ENCODE measurements around the gene KRTAP1-1.
"Not testable (repeated sequence)": the region's sequence is repeated elsewhere in the genome, so short reads cannot be mapped to it uniquely, and the experiment has no call there.

The KRTAP1-1 gene

DNA sequence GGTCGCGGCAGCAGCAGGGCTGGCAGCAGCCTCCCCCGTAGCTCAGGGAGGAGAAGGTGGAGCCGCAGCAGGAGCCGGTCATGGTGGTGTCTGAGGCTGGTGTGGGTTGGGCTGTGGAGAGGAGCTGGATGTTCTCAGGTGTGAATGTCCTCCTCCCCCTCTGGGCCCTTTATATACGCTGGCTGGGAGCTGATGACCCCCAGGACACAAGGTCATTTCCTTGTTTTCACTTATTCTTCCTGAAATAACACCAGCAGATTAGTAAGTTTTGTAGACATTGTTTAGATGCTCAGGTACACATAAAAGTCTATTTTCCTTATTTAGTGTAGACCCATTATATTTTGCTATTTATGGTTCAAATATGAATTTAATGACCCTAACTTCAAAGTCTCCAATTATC lies 13.9 kb upstream of the KRTAP1-1 start, which contains the start of gene KRTAP2-2:
KRTAP2-2 (minus strand) TSS at position 101 of the 400 bp plus-strand sequence; CDS start at position 82, 19 bp downstream.
- DNase-seq (ENCODE audit: low spot score) = not testable (repeated sequence)

DNA sequence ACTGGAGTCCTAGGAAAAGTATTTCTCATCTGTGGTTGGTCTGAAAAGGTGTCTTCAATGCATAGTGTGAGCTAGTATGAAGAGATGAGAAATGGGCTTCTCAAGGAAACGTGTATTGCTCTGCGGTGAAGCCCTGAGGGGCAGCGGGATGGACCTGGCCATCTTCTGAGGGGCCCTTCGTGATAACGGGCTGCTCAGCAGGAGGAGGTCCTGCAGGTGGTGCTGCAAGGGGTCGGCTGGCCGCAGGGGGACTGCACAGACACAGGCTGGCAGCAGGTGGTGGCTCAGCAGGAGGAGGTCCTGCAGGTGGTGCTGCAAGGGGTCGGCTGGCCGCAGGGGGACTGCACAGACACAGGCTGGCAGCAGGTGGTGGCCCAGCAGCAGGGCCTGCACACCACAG lies 13.3 kb upstream of the KRTAP1-1 start:
- not testable (repeated sequence) for DNase-seq (ENCODE audit: low spot score)

DNA sequence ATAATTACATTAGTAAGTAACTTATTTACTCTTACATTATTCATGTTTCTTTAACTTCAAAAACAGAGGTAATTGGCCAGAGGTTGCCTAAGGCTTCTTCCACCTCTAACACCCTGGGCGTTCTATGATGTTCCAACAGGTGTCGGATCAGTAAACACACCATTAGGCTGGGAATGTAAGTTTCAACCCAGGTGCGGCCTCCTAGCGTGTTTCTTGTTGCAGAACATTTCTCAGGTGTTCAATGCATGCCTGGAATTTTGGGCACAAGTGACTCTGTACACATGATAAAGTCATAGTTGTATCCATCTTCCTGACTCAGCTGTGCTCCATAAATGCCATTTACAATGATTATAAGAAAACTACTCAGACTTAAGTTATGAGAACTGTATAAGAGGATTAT lies 12.8 kb upstream of the KRTAP1-1 start:
- DNase-seq (ENCODE audit: low spot score) = no peak

GRCh38 chr17:41052566-41052965 lies 11.3 kb upstream of the KRTAP1-1 start:
- DNase-seq (ENCODE audit: low spot score) = no peak

GRCh38 chr17:41049110-41049509 lies 7.9 kb upstream of the KRTAP1-1 start:
- no peak for DNase-seq (ENCODE audit: low spot score)

- no peak for DNase-seq (ENCODE audit: low spot score)
Measured at GRCh38 chr17:41048441-41048840, 7.2 kb upstream of the KRTAP1-1 start.

GRCh38 chr17:41046735-41047465 lies 5.7 kb upstream of the KRTAP1-1 start, which contains the start of gene KRTAP2-1:
TSS of gene KRTAP2-1 (minus strand) at chr17:41047316. CDS start at chr17:41047267, 49 bp downstream.
- DNase-seq (ENCODE audit: low spot score) = not testable (repeated sequence)

GRCh38 chr17:41042953-41043352 lies 1.7 kb upstream of the KRTAP1-1 start:
- no peak for DNase-seq (ENCODE audit: low spot score)

- DNase-seq (ENCODE audit: low spot score) = no peak
Measured at GRCh38 chr17:41037853-41038350, 3.3 kb downstream of the KRTAP1-1 start.

- DNase-seq (ENCODE audit: low spot score) = not testable (repeated sequence)
Measured at GRCh38 chr17:41034346-41034935, 6.8 kb downstream of the KRTAP1-1 start, which contains the start of gene KRTAP1-3. TSS of gene KRTAP1-3 (minus strand) at chr17:41034874. CDS start at chr17:41034821, 53 bp downstream.

DNA sequence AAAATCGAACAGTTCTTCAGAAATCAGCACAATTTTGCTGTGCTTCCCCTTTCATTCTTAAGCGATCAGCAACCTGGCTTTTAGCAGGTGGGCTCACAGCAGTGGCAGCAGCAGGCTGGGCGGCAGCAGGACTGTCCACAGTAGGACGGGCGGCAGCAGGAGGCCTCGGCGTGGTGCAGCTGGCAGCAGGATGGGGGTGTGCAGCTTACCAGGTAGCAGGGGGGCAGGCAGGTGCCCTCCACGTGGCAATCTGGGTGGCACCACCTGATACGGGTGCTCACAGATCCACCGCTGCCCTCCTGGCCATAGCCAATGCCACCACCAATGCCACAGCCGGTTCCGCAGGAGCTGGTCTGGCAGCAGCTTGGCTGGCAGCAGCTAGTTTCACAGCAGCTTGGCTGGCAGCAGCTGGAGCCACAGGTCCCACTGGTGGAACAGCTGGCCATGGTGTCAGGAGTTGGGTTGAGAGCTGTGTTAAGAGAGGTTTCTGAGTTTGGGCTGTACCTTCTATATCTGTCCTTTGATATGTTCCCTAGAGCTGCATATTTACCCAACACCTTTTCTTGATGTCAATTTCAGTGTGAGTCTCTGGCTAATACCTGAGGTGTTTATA lies 11.5 kb downstream of the KRTAP1-1 start, which contains the start of gene KRTAP1-4:
KRTAP1-4 (minus strand) TSS at position 563 of the 613 bp plus-strand sequence; CDS start at position 446, 117 bp downstream.
- no peak for DNase-seq (ENCODE audit: low spot score)

- DNase-seq (ENCODE audit: low spot score) = no peak
Measured at GRCh38 chr17:41026715-41027471, 14.4 kb downstream of the KRTAP1-1 start, which contains the start of gene KRTAP1-5. TSS of gene KRTAP1-5 (minus strand) at chr17:41027208. CDS start at chr17:41027155, 53 bp downstream.

GRCh38 chr17:41024697-41025096 lies 16.6 kb downstream of the KRTAP1-1 start:
- no peak for DNase-seq (ENCODE audit: low spot score)

- no peak for DNase-seq (ENCODE audit: low spot score)
Measured at GRCh38 chr17:41020336-41020735, 20.9 kb downstream of the KRTAP1-1 start.

DNA sequence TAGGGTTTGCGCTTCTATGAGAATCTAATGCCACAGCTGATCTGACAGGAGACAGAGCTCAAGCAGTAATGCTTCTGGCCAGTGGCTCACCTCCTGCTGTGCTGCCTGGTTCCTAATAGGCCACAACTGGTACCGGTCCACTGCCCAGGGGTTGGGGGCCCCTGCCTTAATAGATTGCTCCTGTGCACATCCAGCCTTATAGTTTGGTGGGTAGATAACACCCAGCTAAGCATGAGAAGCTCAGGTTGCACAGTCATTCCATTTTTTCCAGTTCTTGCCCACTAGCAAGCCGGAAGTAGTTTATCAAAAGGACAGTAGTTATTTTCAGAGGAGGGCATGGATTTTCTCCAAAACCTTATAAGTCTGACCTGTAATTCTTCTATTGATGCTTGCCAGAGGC lies 21.8 kb downstream of the KRTAP1-1 start:
- DNase-seq (ENCODE audit: low spot score) = no peak

DNA sequence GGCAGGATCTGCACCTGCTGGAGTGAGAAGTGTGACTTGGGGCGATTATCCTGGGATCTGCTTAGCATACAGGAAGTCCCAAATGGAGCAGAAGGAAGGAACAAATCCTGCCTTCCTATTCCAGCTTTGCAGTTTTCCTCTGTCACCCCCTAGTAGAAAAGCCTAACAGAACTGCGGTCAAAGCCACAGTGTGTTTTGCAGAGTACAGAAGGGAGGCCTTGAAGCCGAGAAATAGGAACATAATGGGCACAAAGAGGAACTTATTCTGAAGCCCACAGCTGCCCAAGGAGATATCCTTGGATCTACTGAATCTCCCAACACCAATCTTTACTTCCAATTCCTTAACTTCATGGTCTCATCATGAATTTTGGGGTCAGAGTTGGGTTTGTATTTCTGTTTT lies 22.7 kb downstream of the KRTAP1-1 start:
- no peak for DNase-seq (ENCODE audit: low spot score)

DNA sequence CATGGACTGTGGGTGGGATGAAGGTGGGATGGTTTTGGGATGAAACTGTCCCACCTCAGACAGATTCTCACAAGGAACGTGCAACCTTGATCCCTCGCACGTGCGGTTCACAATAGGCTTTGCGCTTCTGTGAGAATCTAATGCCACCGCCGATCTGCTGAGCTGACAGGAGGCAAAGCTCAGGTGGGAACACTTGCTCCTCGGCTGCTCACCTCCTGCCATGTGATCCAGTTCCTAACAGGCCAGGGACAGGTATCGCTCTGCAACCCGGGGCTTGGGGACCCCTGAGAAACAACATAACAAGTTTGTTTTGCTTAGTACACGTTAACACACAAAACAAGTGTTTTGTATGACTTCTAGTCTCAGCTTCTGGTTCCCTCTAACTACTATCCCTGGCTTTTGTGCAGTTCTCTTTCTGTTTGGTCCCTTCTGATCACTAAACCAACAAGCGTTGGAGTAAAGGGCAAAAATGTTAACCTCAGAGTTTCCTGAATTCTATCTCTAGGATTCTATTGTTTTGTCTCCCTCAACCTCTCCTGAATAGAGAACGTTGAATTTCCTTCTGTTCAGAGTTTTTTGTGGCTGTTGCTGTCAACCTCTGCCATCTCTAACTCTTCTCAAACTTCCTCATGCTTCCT lies 24.6 kb downstream of the KRTAP1-1 start:
- no peak for DNase-seq (ENCODE audit: low spot score)

- no peak for DNase-seq (ENCODE audit: low spot score)
Measured at GRCh38 chr17:41015454-41015853, 25.8 kb downstream of the KRTAP1-1 start.

DNA sequence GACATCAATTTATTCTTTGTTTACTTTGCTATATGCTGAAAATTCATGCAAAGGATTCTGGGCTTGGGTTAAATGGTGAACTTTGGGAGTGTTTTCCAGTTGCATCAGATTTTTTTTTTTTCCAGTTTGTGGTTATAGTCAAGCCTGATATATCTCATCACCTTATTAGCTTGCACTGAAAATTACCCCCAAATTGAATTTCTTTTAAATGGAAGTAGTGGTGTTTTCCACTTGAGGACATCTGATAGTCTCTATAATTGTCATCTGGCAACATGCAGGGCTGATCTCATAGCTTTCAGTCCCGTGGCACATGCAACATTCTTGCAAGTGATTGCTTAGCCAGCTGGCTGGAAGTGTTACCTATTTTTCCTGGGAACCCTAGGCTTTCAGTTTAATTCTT lies 27.6 kb downstream of the KRTAP1-1 start:
- no peak for DNase-seq (ENCODE audit: low spot score)

- DNase-seq (ENCODE audit: low spot score) = no peak
Measured at GRCh38 chr17:41013181-41013580, 28.1 kb downstream of the KRTAP1-1 start.
